ENCODE data around the gene EFCAB6.

- TF ChIP-seq POLR2A (IDR thresholded peaks at IDR 0.05): no peak
- TF ChIP-seq, protein P1, sequence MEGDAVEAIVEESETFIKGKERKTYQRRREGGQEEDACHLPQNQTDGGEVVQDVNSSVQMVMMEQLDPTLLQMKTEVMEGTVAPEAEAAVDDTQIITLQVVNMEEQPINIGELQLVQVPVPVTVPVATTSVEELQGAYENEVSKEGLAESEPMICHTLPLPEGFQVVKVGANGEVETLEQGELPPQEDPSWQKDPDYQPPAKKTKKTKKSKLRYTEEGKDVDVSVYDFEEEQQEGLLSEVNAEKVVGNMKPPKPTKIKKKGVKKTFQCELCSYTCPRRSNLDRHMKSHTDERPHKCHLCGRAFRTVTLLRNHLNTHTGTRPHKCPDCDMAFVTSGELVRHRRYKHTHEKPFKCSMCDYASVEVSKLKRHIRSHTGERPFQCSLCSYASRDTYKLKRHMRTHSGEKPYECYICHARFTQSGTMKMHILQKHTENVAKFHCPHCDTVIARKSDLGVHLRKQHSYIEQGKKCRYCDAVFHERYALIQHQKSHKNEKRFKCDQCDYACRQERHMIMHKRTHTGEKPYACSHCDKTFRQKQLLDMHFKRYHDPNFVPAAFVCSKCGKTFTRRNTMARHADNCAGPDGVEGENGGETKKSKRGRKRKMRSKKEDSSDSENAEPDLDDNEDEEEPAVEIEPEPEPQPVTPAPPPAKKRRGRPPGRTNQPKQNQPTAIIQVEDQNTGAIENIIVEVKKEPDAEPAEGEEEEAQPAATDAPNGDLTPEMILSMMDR (IDR thresholded peaks at IDR 0.05): no peak
Observed at GRCh38 chr22:43505896-43506295, 306.2 kb downstream of the EFCAB6 start.

Measured in adrenal gland (tissue), 5 donors.